K562 (cell line): ENCODE measurements around the gene ESRRG. TPM values are rescaled to one million over a fixed set of nuclear protein-coding genes. Genes with fewer than 3 reads are reported as not detected.

ENCODE experiments used
- ATAC-seq: fragments of 200-7000 bp; cut with Tn5 transposase; 3 replicates; pipeline ENCODE4 v1.9.1; 2020; ENCODE audit warnings: moderate library complexity
- BruUV-seq: library from RNA; stranded (reverse); fragments of 400-500 nt; replicated peaks from 2 replicates; lab custom pipeline; 2021; lab: Mats Ljungman, UMichigan
- CTCF ChIA-PET: fragments of 300-600 bp; formaldehyde crosslinking; extraction: SDS; loops from one replicate; lab custom pipeline; 2021; ENCODE audit warnings: low intra/inter-chr PET ratio; lab: Yijun Ruan, JAX
- POLR2A ChIA-PET: fragments of 300-600, 350-650 bp; sonication (Branson Sonifier 250); formaldehyde crosslinking; extraction: SDS; loops from one replicate; lab custom pipeline; 2021; ENCODE audit warnings: antibody characterized with exemption, inconsistent platforms; lab: Yijun Ruan, JAX
- DNase-seq, 4 experiments: peaks; one replicate each; pipeline versions ENCODE4 v3.0.0 to v3.0.0-alpha.2; 2011 to 2018; ENCODE audit warnings: low spot score in 3 of 4, mixed read lengths in 3 of 4; ENCODE audit errors: extremely low read depth in 1 of 4
- FAIRE-seq: peaks from 2 replicates; lab custom pipeline; 2011; peaks lifted over from hg19 to GRCh38; lab: Jason Lieb, UNC
- H2AFZ ChIP-seq: 2 replicates; pipeline ENCODE4 v1.6.0; 2011; ENCODE audit warnings: low read depth, low read length, control low read depth, inconsistent platforms
- H3K27ac ChIP-seq: fragments of 200-600 bp; 3 replicates; pipeline ENCODE4 v1.8.0; 2011; ENCODE audit warnings: low read depth, mild to moderate bottlenecking, control low read depth, inconsistent platforms, low read length, moderate library complexity, mixed read lengths; ENCODE audit errors: extremely low read depth
- H3K27me3 ChIP-seq, 2 experiments: fragments of 300-600 bp in 1 of 2; 2 replicates in 1 of 2; 3 replicates in 1 of 2; pipeline versions ENCODE4 v1.6.0 to v1.8.0; 2011; ENCODE audit warnings: inconsistent platforms in 2 of 2, low read length in 2 of 2, mild to moderate bottlenecking in 1 of 2, mixed read lengths in 1 of 2, moderate library complexity in 1 of 2; ENCODE audit not compliant: control insufficient read depth in 2 of 2, insufficient read depth in 2 of 2
- H3K36me3 ChIP-seq: fragments of 300-600 bp; 3 replicates; pipeline ENCODE4 v1.8.0; 2011; ENCODE audit warnings: mild to moderate bottlenecking, low read length, inconsistent platforms; ENCODE audit not compliant: control insufficient read depth, insufficient read depth
- H3K4me1 ChIP-seq, 2 experiments: fragments of 200-600 bp in 1 of 2; replicated peaks in 1 of 2; 2 replicates in 1 of 2; 3 replicates in 1 of 2; pipeline versions ENCODE4 v1.5.1 to v1.8.0; 2011; ENCODE audit warnings: inconsistent platforms in 2 of 2, low read length in 2 of 2, mild to moderate bottlenecking in 1 of 2, mixed read lengths in 1 of 2, moderate library complexity in 1 of 2; ENCODE audit not compliant: control insufficient read depth in 2 of 2, insufficient read depth in 2 of 2
- H3K4me2 ChIP-seq: 2 replicates; pipeline ENCODE4 v1.6.1; 2011; ENCODE audit warnings: low read length, control low read depth, inconsistent platforms, mixed read lengths; ENCODE audit not compliant: insufficient read depth
- H3K4me3 ChIP-seq: fragments of 200-600 bp; sonication (generic), shearing (Covaris generic); 2 replicates; pipeline ENCODE4 v1.5.1; 2016; ENCODE audit warnings: control low read depth, inconsistent platforms
- H3K79me2 ChIP-seq: fragments of 200-600 bp; 3 replicates; pipeline ENCODE4 v1.8.0; 2011; ENCODE audit warnings: low read length, inconsistent platforms; ENCODE audit not compliant: control insufficient read depth, insufficient read depth
- H3K9ac ChIP-seq, 2 experiments: 2 replicates each; pipeline versions ENCODE4 v1.6.0 to v1.6.1; 2011; ENCODE audit warnings: low read depth in 2 of 2, low read length in 2 of 2, control low read depth in 1 of 2, inconsistent platforms in 1 of 2, mild to moderate bottlenecking in 1 of 2, mixed read lengths in 1 of 2; ENCODE audit not compliant: insufficient read depth in 1 of 2
- H3K9me1 ChIP-seq: one replicate; pipeline ENCODE4 v1.6.0; 2011; ENCODE audit warnings: inconsistent platforms, mild to moderate bottlenecking, low read length, moderate library complexity; ENCODE audit not compliant: control insufficient read depth, insufficient read depth
- H3K9me3 ChIP-seq: replicated peaks from 2 replicates; pipeline ENCODE4 v1.5.1; 2011; ENCODE audit warnings: low read depth, low read length, inconsistent platforms; ENCODE audit not compliant: control insufficient read depth, insufficient read depth
- H4K20me1 ChIP-seq: replicated peaks from 2 replicates; pipeline ENCODE4 v1.6.1; 2011; ENCODE audit warnings: low read length, inconsistent platforms, mixed read lengths; ENCODE audit not compliant: control insufficient read depth, insufficient read depth
- HMGXB4 ChIP-seq: sonication (generic); formaldehyde crosslinking; IDR thresholded peaks from 2 replicates; pipeline ENCODE4 v1.8.1; 2023; ENCODE audit warnings: mild to moderate bottlenecking, missing genetic modification reagents
- RAD21 ChIP-seq, 2 experiments: fragments of 250-450 bp in 1 of 2; fragments of 450-650 bp in 1 of 2; sonication (Bioruptor Pico) in 1 of 2; formaldehyde crosslinking in 1 of 2; IDR thresholded peaks in 1 of 2; conservative IDR thresholded peaks in 1 of 2; 2 replicates each; pipeline versions ENCODE4 v1.4.0 to v1.8.0; 2020 to 2022; ENCODE audit warnings: mild to moderate bottlenecking in 2 of 2, moderate library complexity in 1 of 2
- RREB1 ChIP-seq: fragments of 250-450 bp; sonication (Bioruptor Pico); IDR thresholded peaks from 2 replicates; pipeline ENCODE4 v1.4.0; 2020
- ZNF277 ChIP-seq: fragments of 250-450 bp; sonication (Bioruptor Pico); IDR thresholded peaks from 2 replicates; pipeline ENCODE4 v1.8.0; 2022; ENCODE audit warnings: inconsistent platforms, mild to moderate bottlenecking, moderate library complexity, borderline replicate concordance
- WGBS: fragments of 100-300 bp; shearing (Covaris generic); methylation state at CpG from one replicate; pipeline ENCODE4 v1.1.6; 2016; ENCODE audit warnings: low coverage, mixed read lengths; ENCODE audit not compliant: insufficient coverage; ENCODE audit errors: missing lambda C conversion rate; 5-methylcytosine and 5-hydroxymethylcytosine counted together
- in situ Hi-C: fragments of 300-500 bp; cut with MboI; formaldehyde crosslinking; loops from 4 replicates; pipeline ENCODE4 v1.15.0; 2018; ENCODE audit warnings: inconsistent platforms, mixed read lengths
- intact Hi-C: fragments of 100-400 bp; cut with micrococcal nuclease; formaldehyde crosslinking; loops from 2 replicates; pipeline ENCODE4 v1.14.2; 2022
- polyA plus RNA-seq, 8 experiments: library from polyadenylated mRNA; depleted of rRNA in 4 of 8; stranded (reverse) in 5 of 8; unstranded in 3 of 8; fragments of >200 nt; fragmentation: Nextera tagmentation in 2 of 8; fragmentation: Illumina TruSeq in 1 of 8; extraction: Ambion mirVana in 2 of 8; extraction: Trizol in 1 of 8; gene quantifications; 2 replicates each; pipeline versions ENCODE4 v1.2.1 to v1.2.3, GENCODE V29; 2011 to 2014; ENCODE audit warnings: inconsistent platforms in 1 of 8, missing spikeins in 1 of 8
- total RNA-seq, 7 experiments: library from RNA; depleted of rRNA in 6 of 7; stranded (reverse); fragments of >200 nt in 6 of 7; fragmentation: Illumina TruSeq in 2 of 7; extraction: Trizol in 2 of 7; gene quantifications; 2 replicates each; pipeline versions ENCODE4 v1.2.1 to v1.2.3, GENCODE V29; 2011 to 2021; ENCODE audit warnings: low replicate concordance in 1 of 7

ESRRG gene
- total and polyA plus RNA-seq, 9 of the 15 experiments (the other 6 are each of a cell fraction or from before 2014, with no cell fraction given), result not detected

- TF ChIP-seq ZNF277 (CRISPR knock-in tag) (no peak), RAD21 (CRISPR knock-in tag; conservative IDR thresholded peaks at IDR 0.05 in 1 of 2, IDR thresholded peaks at IDR 0.05 in 1 of 2) (no peak)
Observed at GRCh38 chr1:216630532-216630931, 92.7 kb downstream of the ESRRG start (continued).

GRCh38 chr1:216627252-216627651 is 96.0 kb downstream of the ESRRG start:
- no TSS peak for BruUV-seq
- Histone ChIP-seq H3K79me2 (no peaks in the 10 kb centered on the region), H3K36me3 (no peaks in the 10 kb centered on the region), H3K9ac (no peak overlapping the region), H3K27ac (no peak overlapping the region), H3K4me1 (no peaks in the 10 kb centered on the region), H3K9me1 (no peaks in the 10 kb centered on the region), H3K9me3 (no peaks in the 10 kb centered on the region; the same call in 1 of the 2 replicates), H2AFZ (no peak overlapping the region), H4K20me1 (no peaks in the 10 kb centered on the region), H3K27me3 (no peaks in the 10 kb centered on the region), H3K4me2 (no peak overlapping the region), H3K4me3 (no peak overlapping the region)
- no peak for ATAC-seq
- DNase-seq, result no peak
- CTCF ChIA-PET, result no interaction called here
- WGBS, result 0% methylated on average over 3 of the region's 3 CpGs
- intact Hi-C loops, result no loop called here
- POLR2A ChIA-PET, result no interaction called here
- no peak for FAIRE-seq
- in situ Hi-C loops, result no loop called here
- no peak for TF ChIP-seq HMGXB4 (CRISPR knock-in tag)
- TF ChIP-seq RREB1, result no peak
